ENCODE measurements around the gene MLLT1. TPM values are rescaled to one million over a fixed set of nuclear protein-coding genes. Genes with fewer than 3 reads are reported as not detected.

MLLT1 gene
- total and polyA plus RNA-seq, 10 of the 15 experiments (the other 5 are each of a cell fraction or from before 2014, with no cell fraction given): 0.16 to 61.1 (median 8.5) TPM

GRCh38 chr19:6223461-6224307 is 56.1 kb downstream of the MLLT1 start (continued):
- no peak for TF ChIP-seq SKIL (IDR thresholded peaks at IDR 0.05; ENCODE audit: low read depth, poor library complexity, severe bottlenecking)
- TF ChIP-seq WRNIP1 (IDR thresholded peaks at IDR 0.05; ENCODE audit: borderline replicate concordance, low read depth, low read length): no peak
- TF ChIP-seq PAX8 (IDR thresholded peaks at IDR 0.05): no peak
- no peak for TF ChIP-seq RB1 (IDR thresholded peaks at IDR 0.05; ENCODE audit: borderline replicate concordance)
- no peak for TF ChIP-seq SIN3A (IDR thresholded peaks at IDR 0.05; ENCODE audit: low read depth, low read length)
- no peak for TF ChIP-seq TAF1 (IDR thresholded peaks at IDR 0.05; ENCODE audit: borderline replicate concordance, low read depth, low read length)
- no peak for TF ChIP-seq ZSCAN29 (IDR thresholded peaks at IDR 0.05)
- TF ChIP-seq ASH2L (IDR thresholded peaks at IDR 0.05; ENCODE audit: borderline replicate concordance, low read depth): no peak
- no peak for TF ChIP-seq EP300 (IDR thresholded peaks at IDR 0.05; ENCODE audit: borderline replicate concordance in 1 of 2, control insufficient read depth in 1 of 2, low read depth in 2 of 2, low read length in 2 of 2)
- TF ChIP-seq SP1 (IDR thresholded peaks at IDR 0.05; ENCODE audit: low read depth, low read length): no peak
- no peak for TF ChIP-seq ZNF274 (IDR thresholded peaks at IDR 0.05; ENCODE audit: insufficient read depth, insufficient read length)
- no peak for TF ChIP-seq PML (IDR thresholded peaks at IDR 0.05; ENCODE audit: low read length)
- TF ChIP-seq SRF (IDR thresholded peaks at IDR 0.05; ENCODE audit: low read depth in 2 of 2, low read length in 2 of 2): no peak
- TF ChIP-seq IRF4 (IDR thresholded peaks at IDR 0.05; ENCODE audit: low read depth, low read length): no peak
- no peak for TF ChIP-seq CBX3 (IDR thresholded peaks at IDR 0.05; ENCODE audit: borderline replicate concordance, low read depth)
